Upper lobe of right lung (tissue), 1 donor: ENCODE measurements around the gene ZMYM5. TPM values are rescaled to one million over a fixed set of nuclear protein-coding genes. Genes with fewer than 3 reads are reported as not detected.
"Not testable (repeated sequence)": the region's sequence is repeated elsewhere in the genome, so short reads cannot be mapped to it uniquely, and the experiment has no call there.

ENCODE experiments used
- ATAC-seq: fragments of 200-7000 bp; cut with Tn5 transposase; one replicate; pipeline ENCODE4 v1.9.1; 2020; ENCODE audit warnings: mild to moderate bottlenecking, moderate library complexity
- DNase-seq: peaks from one replicate; pipeline ENCODE4 v3.0.0-alpha.2; 2020
- H3K27ac ChIP-seq: fragments of 200-600 bp; one replicate; pipeline ENCODE4 v1.8.0; 2022
- H3K27me3 ChIP-seq: fragments of 200-600 bp; one replicate; pipeline ENCODE4 v1.8.0; 2022; ENCODE audit warnings: mild to moderate bottlenecking
- H3K36me3 ChIP-seq: fragments of 200-600 bp; one replicate; pipeline ENCODE4 v1.8.0; 2022
- H3K4me1 ChIP-seq: fragments of 200-600 bp; one replicate; pipeline ENCODE4 v1.8.0; 2022
- H3K4me3 ChIP-seq: fragments of 200-600 bp; one replicate; pipeline ENCODE4 v1.8.0; 2022; ENCODE audit warnings: mild to moderate bottlenecking
- H3K9me3 ChIP-seq: fragments of 200-600 bp; one replicate; pipeline ENCODE4 v1.8.0; 2022
- intact Hi-C: fragments of 100-400 bp; cut with DNase I; formaldehyde crosslinking; loops from one replicate; pipeline ENCODE4 v1.11.0; 2022
- long read RNA-seq: library from polyadenylated mRNA; unstranded; transcript quantifications from one replicate; pipeline ENCODE4 v2.0.0, GENCODE V29; 2021
- total RNA-seq: library from RNA; stranded (reverse); fragmentation: NEBNext Ultra II Directional; extraction: Animal tissue kit (Norgen Biotek cat#: 25700); gene quantifications from one replicate; pipeline ENCODE4 v1.2.1, GENCODE V29; 2021
- TF ChIP-seq, protein P1 (sequence below): fragments of 200-600 bp; IDR thresholded peaks from one replicate; pipeline ENCODE4 v1.8.0; 2022; ENCODE audit warnings: antibody characterized with exemption
- donor health status: DM: no; HTN: yes; CAD: no; lungs with severe emphysema.

The ZMYM5 gene
- 11.8 TPM for total RNA-seq
- long read RNA-seq, transcript ZMYM5-201 (8 exons, 3,268 nt), result major isoform, 6 of 22 reads
- long read RNA-seq, partial matches to known transcripts, result 4 of 22 reads
- long read RNA-seq, other reads (novel, unspliced or antisense), result 7 of 22 reads

- Histone ChIP-seq H3K4me3 (peak within 1 kb of the TSS; percentile 94), H3K27me3 (no peaks in the 10 kb centered on the region), H3K4me1 (peaks cover 14% of the 10 kb centered on the region), H3K9me3 (no peaks in the 10 kb centered on the region), H3K36me3 (peaks cover 8% of the 10 kb centered on the region), H3K27ac (peak within 1 kb of the TSS; percentile 99)
- intact Hi-C loops, result no loop called here
- DNase-seq, result peak; percentile 100
- peak; percentile 96 for ATAC-seq
- TF ChIP-seq, protein P1, sequence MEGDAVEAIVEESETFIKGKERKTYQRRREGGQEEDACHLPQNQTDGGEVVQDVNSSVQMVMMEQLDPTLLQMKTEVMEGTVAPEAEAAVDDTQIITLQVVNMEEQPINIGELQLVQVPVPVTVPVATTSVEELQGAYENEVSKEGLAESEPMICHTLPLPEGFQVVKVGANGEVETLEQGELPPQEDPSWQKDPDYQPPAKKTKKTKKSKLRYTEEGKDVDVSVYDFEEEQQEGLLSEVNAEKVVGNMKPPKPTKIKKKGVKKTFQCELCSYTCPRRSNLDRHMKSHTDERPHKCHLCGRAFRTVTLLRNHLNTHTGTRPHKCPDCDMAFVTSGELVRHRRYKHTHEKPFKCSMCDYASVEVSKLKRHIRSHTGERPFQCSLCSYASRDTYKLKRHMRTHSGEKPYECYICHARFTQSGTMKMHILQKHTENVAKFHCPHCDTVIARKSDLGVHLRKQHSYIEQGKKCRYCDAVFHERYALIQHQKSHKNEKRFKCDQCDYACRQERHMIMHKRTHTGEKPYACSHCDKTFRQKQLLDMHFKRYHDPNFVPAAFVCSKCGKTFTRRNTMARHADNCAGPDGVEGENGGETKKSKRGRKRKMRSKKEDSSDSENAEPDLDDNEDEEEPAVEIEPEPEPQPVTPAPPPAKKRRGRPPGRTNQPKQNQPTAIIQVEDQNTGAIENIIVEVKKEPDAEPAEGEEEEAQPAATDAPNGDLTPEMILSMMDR, result no peak
Measured at GRCh38 chr13:19863323-19864023, at the start of gene ZMYM5. TSS of gene ZMYM5 (minus strand) at chr13:19863649. CDS start at chr13:19852180, 11,469 bp downstream.

DNA sequence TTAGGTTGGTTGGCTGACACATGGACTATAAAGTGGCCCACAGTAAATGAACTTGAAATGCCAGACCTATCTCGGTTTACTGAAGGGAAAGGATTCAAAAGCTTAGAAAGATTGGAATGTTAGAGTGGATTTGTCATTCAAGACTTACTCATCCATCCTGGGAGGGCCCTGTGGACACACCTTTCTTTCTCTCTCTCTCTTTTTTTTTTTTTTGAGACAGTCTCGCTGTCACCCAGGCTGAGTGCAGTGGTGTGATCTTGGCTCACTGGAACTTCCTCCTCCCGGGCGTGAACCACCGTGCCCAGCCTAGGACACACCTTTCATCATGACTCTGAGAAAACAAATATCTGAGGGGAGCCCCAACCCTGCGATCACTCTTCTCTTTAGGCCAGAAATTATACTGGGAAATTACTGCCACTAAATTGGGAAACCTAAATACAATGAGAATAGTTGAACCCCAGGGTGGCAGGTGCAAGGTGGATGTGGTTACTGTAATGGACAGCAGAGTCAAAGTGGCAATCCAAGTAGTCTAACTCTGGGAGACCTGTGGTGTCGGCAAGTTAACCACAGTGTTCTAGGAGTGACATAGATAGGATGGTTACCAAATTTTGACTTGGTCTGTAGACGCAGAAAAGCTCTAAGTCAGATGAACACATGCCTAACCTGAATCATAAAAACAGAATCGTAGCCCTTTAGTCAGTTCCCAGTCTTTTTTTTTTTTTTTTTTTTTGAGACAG is 47.1 kb upstream of the ZMYM5 start:
- no peak overlapping the region for H3K4me3 ChIP-seq
- no peaks in the 10 kb centered on the region for H3K4me1 ChIP-seq
- intact Hi-C loops, result no loop called here
- DNase-seq, result no peak
- no peak overlapping the region for H3K27ac ChIP-seq
- no peaks in the 10 kb centered on the region for H3K36me3 ChIP-seq
- H3K27me3 ChIP-seq, result no peaks in the 10 kb centered on the region
- TF ChIP-seq, protein P1, result no peak
- no peak for ATAC-seq
- H3K9me3 ChIP-seq, result no peaks in the 10 kb centered on the region

GRCh38 chr13:19908350-19908986 is 45.0 kb upstream of the ZMYM5 start:
- no peak overlapping the region for H3K27ac ChIP-seq
- H3K27me3 ChIP-seq, result no peaks in the 10 kb centered on the region
- DNase-seq (no peak), ATAC-seq (no peak)
- no peaks in the 10 kb centered on the region for H3K4me1 ChIP-seq
- H3K9me3 ChIP-seq, result no peaks in the 10 kb centered on the region
- no peaks in the 10 kb centered on the region for H3K36me3 ChIP-seq
- H3K4me3 ChIP-seq, result no peak overlapping the region
- intact Hi-C loops, result no loop called here
- TF ChIP-seq, protein P1, result no peak

- H3K4me3 ChIP-seq, H3K36me3 ChIP-seq, DNase-seq, intact Hi-C loops, H3K27me3 ChIP-seq, ATAC-seq, H3K9me3 ChIP-seq, H3K4me1 ChIP-seq, H3K27ac ChIP-seq: not testable (repeated sequence)
Measured at GRCh38 chr13:19905487-19906195, 42.2 kb upstream of the ZMYM5 start.

- no peak overlapping the region for H3K4me3 ChIP-seq
- H3K27me3 ChIP-seq, result no peaks in the 10 kb centered on the region
- no peaks in the 10 kb centered on the region for H3K36me3 ChIP-seq
- ATAC-seq (no peak), DNase-seq (no peak)
- TF ChIP-seq, protein P1, result no peak
- no peaks in the 10 kb centered on the region for H3K4me1 ChIP-seq
- no peaks in the 10 kb centered on the region for H3K9me3 ChIP-seq
- no peak overlapping the region for H3K27ac ChIP-seq
- intact Hi-C loops, result no loop called here
Measured at GRCh38 chr13:19890030-19890429, 26.6 kb upstream of the ZMYM5 start.
